ENCODE measurements around the gene AAMDC.
"Not testable (repeated sequence)": the region's sequence is repeated elsewhere in the genome, so short reads cannot be mapped to it uniquely, and the experiment has no call there.

The AAMDC gene

GRCh38 chr11:77861444-77861843 is 40.5 kb downstream of the AAMDC start:
- H3K27ac ChIP-seq (replicated peaks; ENCODE audit: low read length); H2AFZ ChIP-seq (ENCODE audit: low read length); H2BK120ac ChIP-seq (ENCODE audit: low read depth, low read length); H4K91ac ChIP-seq (ENCODE audit: low read depth, low read length, poor library complexity); H3K27me3 ChIP-seq (ENCODE audit: control insufficient read depth in 3 of 3, insufficient read depth in 3 of 3, low read depth in 1 of 3, low read length in 3 of 3); H4K8ac ChIP-seq (ENCODE audit: low read depth, low read length); H2AK5ac ChIP-seq (ENCODE audit: low read depth, low read length); H3K4ac ChIP-seq (ENCODE audit: low read length); H2BK15ac ChIP-seq (ENCODE audit: low read length); H2BK12ac ChIP-seq (ENCODE audit: low read length); H3K4me3 ChIP-seq (ENCODE audit: low read length in 2 of 2); DNase-seq (ENCODE audit: low spot score); H2BK5ac ChIP-seq (ENCODE audit: low read length); H3K4me1 ChIP-seq (ENCODE audit: control insufficient read depth in 2 of 2, insufficient read depth in 1 of 2, low read depth in 1 of 2, low read length in 2 of 2); H3K14ac ChIP-seq (ENCODE audit: low read length); H3K23ac ChIP-seq (ENCODE audit: low read depth, low read length, poor library complexity); H3K79me1 ChIP-seq (ENCODE audit: low read depth, low read length); H3K9ac ChIP-seq (ENCODE audit: low read depth, low read length, poor library complexity); H3K36me3 ChIP-seq (replicated peaks in 1 of 2; ENCODE audit: control insufficient read depth in 2 of 2, insufficient read depth in 2 of 2, low read length in 2 of 2); H3K9me3 ChIP-seq (replicated peaks in 1 of 2; ENCODE audit: control insufficient read depth in 2 of 2, insufficient read depth in 1 of 2, low read depth in 1 of 2, low read length in 2 of 2); H3K4me2 ChIP-seq (ENCODE audit: insufficient read depth, low read length, poor library complexity, severe bottlenecking); H3K18ac ChIP-seq (ENCODE audit: low read length): not testable (repeated sequence)
- no CpG with 5 or more reads among the region's 10 CpGs for WGBS, 2 donors (ENCODE audit: extremely low coverage in 2 of 2, insufficient read length in 2 of 2, insufficient replicate concordance in 1 of 2)

GRCh38 chr11:77865805-77866204 is 44.9 kb downstream of the AAMDC start:
- no peak overlapping the region for H2BK12ac ChIP-seq (ENCODE audit: low read length)
- peaks cover 4 to 12% of the 10 kb centered on the region in 2 donors for H3K36me3 ChIP-seq (replicated peaks in 1 of 2; ENCODE audit: control insufficient read depth in 2 of 2, insufficient read depth in 2 of 2, low read length in 2 of 2)
- no peak overlapping the region for H4K91ac ChIP-seq (ENCODE audit: low read depth, low read length, poor library complexity)
- H2BK5ac ChIP-seq (ENCODE audit: low read length) = no peak overlapping the region
- no peak overlapping the region for H3K27ac ChIP-seq (replicated peaks; ENCODE audit: low read length)
- H2BK15ac ChIP-seq (ENCODE audit: low read length) = no peak overlapping the region
- H3K4me3 ChIP-seq (ENCODE audit: low read length in 2 of 2) = no peak overlapping the region
- H2BK120ac ChIP-seq (ENCODE audit: low read depth, low read length) = no peak overlapping the region
- no peaks in the 10 kb centered on the region for H3K27me3 ChIP-seq (ENCODE audit: control insufficient read depth in 3 of 3, insufficient read depth in 3 of 3, low read depth in 1 of 3, low read length in 3 of 3)
- DNase-seq (ENCODE audit: low spot score) = no peak
- no peak overlapping the region for H3K4ac ChIP-seq (ENCODE audit: low read length)
- H3K23ac ChIP-seq (ENCODE audit: low read depth, low read length, poor library complexity) = no peak overlapping the region
- H3K79me1 ChIP-seq (ENCODE audit: low read depth, low read length) = no peaks in the 10 kb centered on the region
- no peak overlapping the region for H3K18ac ChIP-seq (ENCODE audit: low read length)
- no CpG with 5 or more reads among the region's 1 CpG for WGBS, 2 donors (ENCODE audit: extremely low coverage in 2 of 2, insufficient read length in 2 of 2, insufficient replicate concordance in 1 of 2)
- no peak overlapping the region for H3K14ac ChIP-seq (ENCODE audit: low read length)
- H3K9ac ChIP-seq (ENCODE audit: low read depth, low read length, poor library complexity) = no peak overlapping the region
- H2AFZ ChIP-seq (ENCODE audit: low read length) = no peak overlapping the region
- no peaks in the 10 kb centered on the region for H3K4me1 ChIP-seq (ENCODE audit: control insufficient read depth in 2 of 2, insufficient read depth in 1 of 2, low read depth in 1 of 2, low read length in 2 of 2)
- peaks cover 0 to 3% of the 10 kb centered on the region in 2 donors for H3K9me3 ChIP-seq (replicated peaks in 1 of 2; ENCODE audit: control insufficient read depth in 2 of 2, insufficient read depth in 1 of 2, low read depth in 1 of 2, low read length in 2 of 2)
- H4K8ac ChIP-seq (ENCODE audit: low read depth, low read length) = no peak overlapping the region
- no peak overlapping the region for H3K4me2 ChIP-seq (ENCODE audit: insufficient read depth, low read length, poor library complexity, severe bottlenecking)
- no peak overlapping the region for H2AK5ac ChIP-seq (ENCODE audit: low read depth, low read length)

GRCh38 chr11:77866336-77866735 is 45.4 kb downstream of the AAMDC start:
- H3K23ac ChIP-seq (ENCODE audit: low read depth, low read length, poor library complexity) = no peak overlapping the region
- H2BK15ac ChIP-seq (ENCODE audit: low read length) = no peak overlapping the region
- no peak overlapping the region for H3K4ac ChIP-seq (ENCODE audit: low read length)
- no peak overlapping the region for H2AFZ ChIP-seq (ENCODE audit: low read length)
- H3K27me3 ChIP-seq (ENCODE audit: control insufficient read depth in 3 of 3, insufficient read depth in 3 of 3, low read depth in 1 of 3, low read length in 3 of 3) = no peaks in the 10 kb centered on the region
- H3K14ac ChIP-seq (ENCODE audit: low read length) = no peak overlapping the region
- H3K9ac ChIP-seq (ENCODE audit: low read depth, low read length, poor library complexity) = no peak overlapping the region
- peaks cover 0 to 3% of the 10 kb centered on the region in 2 donors for H3K9me3 ChIP-seq (replicated peaks in 1 of 2; ENCODE audit: control insufficient read depth in 2 of 2, insufficient read depth in 1 of 2, low read depth in 1 of 2, low read length in 2 of 2)
- H3K4me1 ChIP-seq (ENCODE audit: control insufficient read depth in 2 of 2, insufficient read depth in 1 of 2, low read depth in 1 of 2, low read length in 2 of 2) = no peaks in the 10 kb centered on the region
- no peak overlapping the region for H2BK120ac ChIP-seq (ENCODE audit: low read depth, low read length)
- H3K4me3 ChIP-seq (ENCODE audit: low read length in 2 of 2) = no peak overlapping the region
- H3K18ac ChIP-seq (ENCODE audit: low read length) = no peak overlapping the region
- no peak overlapping the region for H3K27ac ChIP-seq (replicated peaks; ENCODE audit: low read length)
- no peak overlapping the region for H2AK5ac ChIP-seq (ENCODE audit: low read depth, low read length)
- no peak overlapping the region for H3K4me2 ChIP-seq (ENCODE audit: insufficient read depth, low read length, poor library complexity, severe bottlenecking)
- H3K36me3 ChIP-seq (replicated peaks in 1 of 2; ENCODE audit: control insufficient read depth in 2 of 2, insufficient read depth in 2 of 2, low read length in 2 of 2) = peaks cover 4 to 15% of the 10 kb centered on the region in 2 donors
- no peak overlapping the region for H2BK12ac ChIP-seq (ENCODE audit: low read length)
- H4K91ac ChIP-seq (ENCODE audit: low read depth, low read length, poor library complexity) = no peak overlapping the region
- DNase-seq (ENCODE audit: low spot score) = no peak
- WGBS, 2 donors (ENCODE audit: extremely low coverage in 2 of 2, insufficient read length in 2 of 2, insufficient replicate concordance in 1 of 2) = no CpG with 5 or more reads among the region's 1 CpG
- no peak overlapping the region for H2BK5ac ChIP-seq (ENCODE audit: low read length)
- no peaks in the 10 kb centered on the region for H3K79me1 ChIP-seq (ENCODE audit: low read depth, low read length)
- H4K8ac ChIP-seq (ENCODE audit: low read depth, low read length) = no peak overlapping the region

- Histone ChIP-seq H3K9me3 (replicated peaks in 1 of 2; ENCODE audit: control insufficient read depth in 2 of 2, insufficient read depth in 1 of 2, low read depth in 1 of 2, low read length in 2 of 2) (peaks cover 0 to 3% of the 10 kb centered on the region in 2 donors), H3K4ac (ENCODE audit: low read length) (no peak overlapping the region), H3K79me1 (ENCODE audit: low read depth, low read length) (no peaks in the 10 kb centered on the region), H3K27ac (replicated peaks; ENCODE audit: low read length) (no peak overlapping the region), H3K4me2 (ENCODE audit: insufficient read depth, low read length, poor library complexity, severe bottlenecking) (no peak overlapping the region), H3K14ac (ENCODE audit: low read length) (no peak overlapping the region), H2AFZ (ENCODE audit: low read length) (no peak overlapping the region), H3K23ac (ENCODE audit: low read depth, low read length, poor library complexity) (no peak overlapping the region), H4K91ac (ENCODE audit: low read depth, low read length, poor library complexity) (no peak overlapping the region), H2AK5ac (ENCODE audit: low read depth, low read length) (no peak overlapping the region), H2BK15ac (ENCODE audit: low read length) (no peak overlapping the region), H3K4me1 (ENCODE audit: control insufficient read depth in 2 of 2, insufficient read depth in 1 of 2, low read depth in 1 of 2, low read length in 2 of 2) (no peaks in the 10 kb centered on the region), H2BK12ac (ENCODE audit: low read length) (no peak overlapping the region), H3K27me3 (ENCODE audit: control insufficient read depth in 3 of 3, insufficient read depth in 3 of 3, low read depth in 1 of 3, low read length in 3 of 3) (no peaks in the 10 kb centered on the region), H3K36me3 (replicated peaks in 1 of 2; ENCODE audit: control insufficient read depth in 2 of 2, insufficient read depth in 2 of 2, low read length in 2 of 2) (peaks cover 6 to 33% of the 10 kb centered on the region in 2 donors), H2BK5ac (ENCODE audit: low read length) (no peak overlapping the region), H3K18ac (ENCODE audit: low read length) (no peak overlapping the region), H3K4me3 (ENCODE audit: low read length in 2 of 2) (no peak overlapping the region), H3K9ac (ENCODE audit: low read depth, low read length, poor library complexity) (no peak overlapping the region), H2BK120ac (ENCODE audit: low read depth, low read length) (no peak overlapping the region), H4K8ac (ENCODE audit: low read depth, low read length) (no peak overlapping the region)
- DNase-seq (ENCODE audit: low spot score) = no peak
- WGBS, 2 donors (ENCODE audit: extremely low coverage in 2 of 2, insufficient read length in 2 of 2, insufficient replicate concordance in 1 of 2) = no CpG with 5 or more reads among the region's 4 CpGs
These were observed 47.8 kb downstream of the AAMDC start for GRCh38 chr11:77868744-77869143.

Data from neuronal stem cell (in vitro differentiated cells).